ENCODE data around the gene LDB1.

GRCh38 chr10:102147561-102147960, 27.4 kb upstream of the LDB1 start:
- TF ChIP-seq, protein P1, sequence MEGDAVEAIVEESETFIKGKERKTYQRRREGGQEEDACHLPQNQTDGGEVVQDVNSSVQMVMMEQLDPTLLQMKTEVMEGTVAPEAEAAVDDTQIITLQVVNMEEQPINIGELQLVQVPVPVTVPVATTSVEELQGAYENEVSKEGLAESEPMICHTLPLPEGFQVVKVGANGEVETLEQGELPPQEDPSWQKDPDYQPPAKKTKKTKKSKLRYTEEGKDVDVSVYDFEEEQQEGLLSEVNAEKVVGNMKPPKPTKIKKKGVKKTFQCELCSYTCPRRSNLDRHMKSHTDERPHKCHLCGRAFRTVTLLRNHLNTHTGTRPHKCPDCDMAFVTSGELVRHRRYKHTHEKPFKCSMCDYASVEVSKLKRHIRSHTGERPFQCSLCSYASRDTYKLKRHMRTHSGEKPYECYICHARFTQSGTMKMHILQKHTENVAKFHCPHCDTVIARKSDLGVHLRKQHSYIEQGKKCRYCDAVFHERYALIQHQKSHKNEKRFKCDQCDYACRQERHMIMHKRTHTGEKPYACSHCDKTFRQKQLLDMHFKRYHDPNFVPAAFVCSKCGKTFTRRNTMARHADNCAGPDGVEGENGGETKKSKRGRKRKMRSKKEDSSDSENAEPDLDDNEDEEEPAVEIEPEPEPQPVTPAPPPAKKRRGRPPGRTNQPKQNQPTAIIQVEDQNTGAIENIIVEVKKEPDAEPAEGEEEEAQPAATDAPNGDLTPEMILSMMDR (IDR thresholded peaks at IDR 0.05; ENCODE audit: low read depth, low read length, missing input control), result no peak
- no peak for TF ChIP-seq TAF1 (conservative IDR thresholded peaks at IDR 0.05)
- no peak for TF ChIP-seq YY1 (IDR thresholded peaks at IDR 0.05)
- no peak for TF ChIP-seq JUND (IDR thresholded peaks at IDR 0.05)
- no peak for TF ChIP-seq RXRA (IDR thresholded peaks at IDR 0.05)
- no peak for TF ChIP-seq FOXA1 (IDR thresholded peaks at IDR 0.05)
- no peak for TF ChIP-seq RAD21 (IDR thresholded peaks at IDR 0.05)

Measured in liver (tissue), 3 donors.